Measurements from ENCODE around the gene LRRC9. TPM values are rescaled to one million over a fixed set of nuclear protein-coding genes. Genes with fewer than 3 reads are reported as not detected.
"Not testable (repeated sequence)": the region's sequence is repeated elsewhere in the genome, so short reads cannot be mapped to it uniquely, and the experiment has no call there.

Gene LRRC9
- total and polyA plus RNA-seq, 10 donors: not detected

GRCh38 chr14:60002819-60003492 lies 83.0 kb downstream of the LRRC9 start:
- Histone ChIP-seq H3K27ac (no peak overlapping the region), H3K36me3 (no peaks in the 10 kb centered on the region), H3K4me1 (no peaks in the 10 kb centered on the region), H3K9me3 (no peaks in the 10 kb centered on the region), H3K4me3 (no peak overlapping the region), H3K27me3 (replicated peaks in 1 of 7) (peaks cover 0 to 3% (median 0%) of the 10 kb centered on the region in 7 donors)
- intact Hi-C loops (cut with DNase I; ENCODE audit: low total_unique reads): no loop called here
- 50 to 79% (median 74%) methylated on average over 2 of the region's 2 CpGs for WGBS, 5 donors
- TF ChIP-seq CTCF (IDR thresholded peaks at IDR 0.05 in 8 of 11, conservative IDR thresholded peaks at IDR 0.05 in 3 of 11) (no peak), POLR2AphosphoS5 (IDR thresholded peaks at IDR 0.05) (peak in 2 of 3 donors; percentile 51 to 69)
- DNase-seq: peak; percentile 69

- Histone ChIP-seq H3K27me3 (replicated peaks in 1 of 7) (peaks cover 0 to 3% (median 0%) of the 10 kb centered on the region in 7 donors), H3K9me3 (no peaks in the 10 kb centered on the region), H3K36me3 (no peaks in the 10 kb centered on the region), H3K4me1 (no peaks in the 10 kb centered on the region), H3K4me3 (no peak overlapping the region), H3K27ac (no peak overlapping the region)
- DNase-seq: no peak
- intact Hi-C loops (cut with DNase I; ENCODE audit: low total_unique reads): no loop called here
- TF ChIP-seq POLR2A (IDR thresholded peaks at IDR 0.05) (no peak), POLR2AphosphoS5 (IDR thresholded peaks at IDR 0.05) (no peak), CTCF (IDR thresholded peaks at IDR 0.05 in 8 of 11, conservative IDR thresholded peaks at IDR 0.05 in 3 of 11) (no peak)
- 71 to 84% (median 78%) methylated on average over 3 of the region's 3 CpGs for WGBS, 5 donors
These were observed 84.0 kb downstream of the LRRC9 start for GRCh38 chr14:60003991-60004390.

GRCh38 chr14:60008042-60008441 lies 88.1 kb downstream of the LRRC9 start:
- Histone ChIP-seq H3K36me3 (no peaks in the 10 kb centered on the region), H3K9me3 (peaks cover 0 to 17% (median 10%) of the 10 kb centered on the region in 8 donors), H3K4me3 (no peak overlapping the region), H3K27ac (no peak overlapping the region), H3K27me3 (replicated peaks in 1 of 7) (no peaks in the 10 kb centered on the region), H3K4me1 (no peaks in the 10 kb centered on the region)
- 74 to 88% (median 78%) methylated on average over 1 of the region's 1 CpG for WGBS, 5 donors
- TF ChIP-seq POLR2A (IDR thresholded peaks at IDR 0.05) (no peak), POLR2AphosphoS5 (IDR thresholded peaks at IDR 0.05) (no peak), CTCF (IDR thresholded peaks at IDR 0.05 in 8 of 11, conservative IDR thresholded peaks at IDR 0.05 in 3 of 11) (no peak)
- intact Hi-C loops (cut with DNase I; ENCODE audit: low total_unique reads): no loop called here
- DNase-seq: no peak

- peaks cover 0 to 27% (median 10%) of the 10 kb centered on the region in 8 donors for H3K9me3 ChIP-seq
- H3K36me3 ChIP-seq; intact Hi-C loops (cut with DNase I; ENCODE audit: low total_unique reads); H3K27ac ChIP-seq; H3K27me3 ChIP-seq (replicated peaks in 1 of 7); H3K4me3 ChIP-seq; DNase-seq; H3K4me1 ChIP-seq: not testable (repeated sequence)
- 41 to 59% (median 50%) methylated on average over 4 of the region's 4 CpGs for WGBS, 5 donors
These were observed 90.3 kb downstream of the LRRC9 start for GRCh38 chr14:60010263-60010662.
